Thymus (tissue), 11 donors: ENCODE results near the gene PGA5. TPM values are rescaled to one million over a fixed set of nuclear protein-coding genes. Genes with fewer than 3 reads are reported as not detected.
"Not testable (repeated sequence)": the region's sequence is repeated elsewhere in the genome, so short reads cannot be mapped to it uniquely, and the experiment has no call there.

Experiments used
- DNase-seq, 9 donors: peaks; one replicate each; pipeline ENCODE4 v3.0.0-alpha.2; 2013; ENCODE audit warnings: low spot score in 9 of 9, low read depth in 6 of 9, missing footprints in 1 of 9
- H3K27ac ChIP-seq, 2 donors: one replicate each; pipeline ENCODE4 v1.5.1; 2013; ENCODE audit warnings: control low read depth in 1 of 2, low read depth in 1 of 2, low read length in 1 of 2, mild to moderate bottlenecking in 1 of 2, moderate library complexity in 1 of 2
- H3K27me3 ChIP-seq, 2 donors: one replicate each; pipeline ENCODE4 v1.5.1; 2013; ENCODE audit warnings: low read length in 1 of 2; ENCODE audit not compliant: control insufficient read depth in 2 of 2, insufficient read depth in 1 of 2
- H3K36me3 ChIP-seq, 2 donors: one replicate each; pipeline ENCODE4 v1.5.1; 2013; ENCODE audit warnings: low read length in 1 of 2, mild to moderate bottlenecking in 1 of 2, moderate library complexity in 1 of 2; ENCODE audit not compliant: control insufficient read depth in 2 of 2, insufficient read depth in 2 of 2
- H3K4me1 ChIP-seq, 2 donors: one replicate each; pipeline ENCODE4 v1.5.1; 2013; ENCODE audit warnings: low read length in 2 of 2; ENCODE audit not compliant: control insufficient read depth in 2 of 2, insufficient read depth in 2 of 2
- H3K4me3 ChIP-seq, 2 donors: one replicate each; pipeline ENCODE4 v1.5.1; 2013; ENCODE audit warnings: low read length in 2 of 2, control low read depth in 1 of 2, mild to moderate bottlenecking in 1 of 2
- H3K9me3 ChIP-seq, 2 donors: one replicate each; pipeline ENCODE4 v1.5.1; 2013; ENCODE audit warnings: low read length in 1 of 2, mild to moderate bottlenecking in 1 of 2; ENCODE audit not compliant: control insufficient read depth in 2 of 2, insufficient read depth in 1 of 2
- WGBS: extraction: QIAGEN DNeasy Blood & Tissue Kit; methylation state at CpG from one replicate; pipeline ENCODE4 v1.1.7; 2013; 5-methylcytosine and 5-hydroxymethylcytosine counted together
- polyA plus RNA-seq: library from polyadenylated mRNA; stranded (reverse); fragments of 200-250 nt; gene quantifications from one replicate; pipeline ENCODE4 v1.2.3, GENCODE V29; 2013
- total RNA-seq: library from RNA; stranded (reverse); fragments of 120-200 nt; gene quantifications from one replicate; pipeline ENCODE4 v1.2.4, GENCODE V29; 2013
- donor health status: healthy.

The PGA5 gene
- total and polyA plus RNA-seq, 2 donors, result 0.19 to 1.4 TPM

- H3K36me3 ChIP-seq, H3K27me3 ChIP-seq, H3K27ac ChIP-seq, H3K4me3 ChIP-seq, DNase-seq, H3K9me3 ChIP-seq, H3K4me1 ChIP-seq: not testable (repeated sequence)
- WGBS, result no CpG with 5 or more reads among the region's 4 CpGs
These were observed 22.7 kb upstream of the PGA5 start for GRCh38 chr11:61218306-61218705.

- H3K9me3 ChIP-seq, H3K36me3 ChIP-seq, DNase-seq, H3K27me3 ChIP-seq, H3K4me3 ChIP-seq, H3K4me1 ChIP-seq, H3K27ac ChIP-seq: not testable (repeated sequence)
- WGBS, result 94% methylated on average over 5 of the region's 5 CpGs
These were observed 22.0 kb upstream of the PGA5 start for GRCh38 chr11:61219016-61219415.

GRCh38 chr11:61222047-61222446, 18.9 kb upstream of the PGA5 start, which contains the start of gene PGA4:
PGA4 (plus strand) TSS chr11:61222347; CDS start chr11:61222401, 54 bp downstream.
- WGBS, result no CpG with 5 or more reads among the region's 8 CpGs
- H3K4me1 ChIP-seq, H3K27ac ChIP-seq, H3K9me3 ChIP-seq, H3K36me3 ChIP-seq, H3K4me3 ChIP-seq, H3K27me3 ChIP-seq, DNase-seq: not testable (repeated sequence)

GRCh38 chr11:61222692-61223091, 18.3 kb upstream of the PGA5 start:
- WGBS, result no CpG with 5 or more reads among the region's 5 CpGs
- H3K27me3 ChIP-seq, DNase-seq, H3K36me3 ChIP-seq, H3K4me1 ChIP-seq, H3K9me3 ChIP-seq, H3K4me3 ChIP-seq, H3K27ac ChIP-seq: not testable (repeated sequence)

GRCh38 chr11:61226457-61227137, 14.4 kb upstream of the PGA5 start:
- not testable (repeated sequence) for H3K36me3 ChIP-seq, H3K4me3 ChIP-seq, H3K27ac ChIP-seq, H3K9me3 ChIP-seq, H3K4me1 ChIP-seq, H3K27me3 ChIP-seq, DNase-seq
- no CpG with 5 or more reads among the region's 10 CpGs for WGBS

- not testable (repeated sequence) for H3K4me1 ChIP-seq
- no CpG with 5 or more reads among the region's 6 CpGs for WGBS
These were observed 11.5 kb upstream of the PGA5 start for GRCh38 chr11:61229458-61229857.

GRCh38 chr11:61231033-61231432, 9.9 kb upstream of the PGA5 start:
- WGBS, result no CpG with 5 or more reads among the region's 15 CpGs
- not testable (repeated sequence) for H3K4me1 ChIP-seq, H3K9me3 ChIP-seq, DNase-seq, H3K27me3 ChIP-seq, H3K27ac ChIP-seq, H3K36me3 ChIP-seq, H3K4me3 ChIP-seq

More at GRCh38 chr11:61229458-61229857, 11.5 kb upstream of the PGA5 start:
- H3K4me3 ChIP-seq, DNase-seq, H3K27me3 ChIP-seq, H3K27ac ChIP-seq, H3K36me3 ChIP-seq, H3K9me3 ChIP-seq: not testable (repeated sequence)

GRCh38 chr11:61231585-61231984, 9.4 kb upstream of the PGA5 start:
- DNase-seq, result not testable (repeated sequence)

GRCh38 chr11:61232548-61233145, 8.3 kb upstream of the PGA5 start:
- H3K4me1 ChIP-seq, H3K36me3 ChIP-seq, H3K9me3 ChIP-seq, DNase-seq, H3K27ac ChIP-seq, H3K27me3 ChIP-seq, H3K4me3 ChIP-seq: not testable (repeated sequence)
- no CpG with 5 or more reads among the region's 3 CpGs for WGBS

More at GRCh38 chr11:61231585-61231984, 9.4 kb upstream of the PGA5 start:
- H3K9me3 ChIP-seq, H3K27me3 ChIP-seq, H3K27ac ChIP-seq, H3K4me3 ChIP-seq, H3K4me1 ChIP-seq, H3K36me3 ChIP-seq: not testable (repeated sequence)
- WGBS, result 100% methylated on average over 1 of the region's 5 CpGs
